H9 (cell line): Measurements from ENCODE around the gene NUP214. TPM values are rescaled to one million over a fixed set of nuclear protein-coding genes. Genes with fewer than 3 reads are reported as not detected.

Experiments used
- DNase-seq: peaks from one replicate; pipeline ENCODE4 v3.0.0-alpha.2; 2017
- H2AFZ ChIP-seq: one replicate; pipeline ENCODE4 v1.6.1; 2013; ENCODE audit warnings: mild to moderate bottlenecking, low read length, control low read depth, moderate library complexity
- H2AK5ac ChIP-seq: 2 replicates; pipeline ENCODE4 v1.6.1; 2013; ENCODE audit warnings: low read length, control low read depth, mixed read lengths; ENCODE audit not compliant: insufficient read length
- H2BK120ac ChIP-seq: one replicate; pipeline ENCODE4 v1.6.1; 2013; ENCODE audit warnings: low read depth, mild to moderate bottlenecking, low read length, control low read depth, inconsistent platforms; ENCODE audit not compliant: poor library complexity, severe bottlenecking
- H2BK12ac ChIP-seq: 2 replicates; pipeline ENCODE4 v1.6.1; 2013; ENCODE audit warnings: low read length, control low read depth, mixed read lengths, low read depth; ENCODE audit not compliant: insufficient read length
- H2BK15ac ChIP-seq: 2 replicates; pipeline ENCODE4 v1.6.1; 2013; ENCODE audit warnings: low read depth, low read length, control low read depth
- H2BK20ac ChIP-seq: one replicate; pipeline ENCODE4 v1.6.1; 2013; ENCODE audit warnings: low read depth, mild to moderate bottlenecking, low read length, control low read depth, inconsistent platforms; ENCODE audit not compliant: poor library complexity, severe bottlenecking
- H2BK5ac ChIP-seq: 2 replicates; pipeline ENCODE4 v1.6.1; 2013; ENCODE audit warnings: low read length, control low read depth, mixed read lengths; ENCODE audit not compliant: insufficient read length
- H3K14ac ChIP-seq: 2 replicates; pipeline ENCODE4 v1.6.1; 2013; ENCODE audit warnings: low read length, control low read depth; ENCODE audit not compliant: insufficient read depth
- H3K18ac ChIP-seq: 2 replicates; pipeline ENCODE4 v1.6.1; 2013; ENCODE audit warnings: low read depth, mild to moderate bottlenecking, mixed read lengths, low read length, control low read depth; ENCODE audit not compliant: insufficient read length
- H3K23ac ChIP-seq: 2 replicates; pipeline ENCODE4 v1.6.1; 2013; ENCODE audit warnings: low read length, control low read depth, mixed read lengths, low read depth; ENCODE audit not compliant: insufficient read length
- H3K23me2 ChIP-seq: 2 replicates; pipeline ENCODE4 v1.6.1; 2013; ENCODE audit warnings: low read depth, mild to moderate bottlenecking, mixed read lengths, low read length, control low read depth; ENCODE audit not compliant: insufficient read length, poor library complexity, severe bottlenecking
- H3K27ac ChIP-seq: 2 replicates; pipeline ENCODE4 v1.5.1; 2013; ENCODE audit warnings: low read length, control low read depth, mixed read lengths, low read depth; ENCODE audit not compliant: insufficient read length
- H3K27me3 ChIP-seq: 2 replicates; pipeline ENCODE4 v1.6.1; 2013; ENCODE audit warnings: low read length, control low read depth, inconsistent platforms; ENCODE audit not compliant: insufficient read depth
- H3K4ac ChIP-seq: 2 replicates; pipeline ENCODE4 v1.6.1; 2013; ENCODE audit warnings: low read depth, mild to moderate bottlenecking, control low read depth, inconsistent platforms, low read length, moderate library complexity
- H3K4me1 ChIP-seq: 2 replicates; pipeline ENCODE4 v1.6.1; 2013; ENCODE audit warnings: low read length, control low read depth, inconsistent platforms; ENCODE audit not compliant: insufficient read depth
- H3K4me2 ChIP-seq: 2 replicates; pipeline ENCODE4 v1.6.1; 2013; ENCODE audit warnings: low read length, control low read depth, mixed read lengths; ENCODE audit not compliant: insufficient read length, insufficient read depth
- H3K56ac ChIP-seq: 2 replicates; pipeline ENCODE4 v1.6.1; 2013; ENCODE audit warnings: low read depth, mild to moderate bottlenecking, mixed read lengths, low read length, control low read depth; ENCODE audit not compliant: insufficient read length
- H3K79me1 ChIP-seq: 2 replicates; pipeline ENCODE4 v1.6.1; 2013; ENCODE audit warnings: low read depth, mild to moderate bottlenecking, moderate library complexity, low read length, control low read depth, inconsistent platforms; ENCODE audit not compliant: insufficient read depth, poor library complexity, severe bottlenecking
- H3K79me2 ChIP-seq: 2 replicates; pipeline ENCODE4 v1.6.1; 2013; ENCODE audit warnings: low read length, control low read depth, inconsistent platforms; ENCODE audit not compliant: insufficient read depth
- H3K9ac ChIP-seq: 2 replicates; pipeline ENCODE4 v1.6.1; 2013; ENCODE audit warnings: low read length, control low read depth, mixed read lengths; ENCODE audit not compliant: insufficient read length; ENCODE audit errors: extremely low read depth
- H3K9me3 ChIP-seq: one replicate; pipeline ENCODE4 v1.6.1; 2013; ENCODE audit warnings: low read depth, low read length, inconsistent platforms; ENCODE audit not compliant: control insufficient read depth
- H3T11ph ChIP-seq: one replicate; pipeline ENCODE4 v1.6.1; 2013; ENCODE audit warnings: mild to moderate bottlenecking, low read length, control low read depth, inconsistent platforms
- H4K20me1 ChIP-seq: one replicate; pipeline ENCODE4 v1.6.1; 2013; ENCODE audit not compliant: control insufficient read depth, insufficient read length, insufficient read depth
- H4K5ac ChIP-seq: 2 replicates; pipeline ENCODE4 v1.6.1; 2013; ENCODE audit warnings: low read depth, mild to moderate bottlenecking, mixed read lengths, low read length, control low read depth; ENCODE audit not compliant: insufficient read length
- H4K8ac ChIP-seq: replicated peaks from 2 replicates; pipeline ENCODE4 v1.6.1; 2013; ENCODE audit warnings: low read length, control low read depth, mixed read lengths, low read depth; ENCODE audit not compliant: insufficient read length
- H4K91ac ChIP-seq: 2 replicates; pipeline ENCODE4 v1.6.1; 2013; ENCODE audit warnings: low read depth, mild to moderate bottlenecking, moderate library complexity, mixed read lengths, low read length, control low read depth; ENCODE audit not compliant: insufficient read length
- H3K27ac Mint-ChIP-seq, 3 experiments: 2 replicates in 2 of 3; 3 replicates in 1 of 3; pipeline ENCODE4 v1.8.0; 2020 to 2021; ENCODE audit warnings: mixed read lengths in 3 of 3, mild to moderate bottlenecking in 1 of 3, moderate library complexity in 1 of 3
- H3K27me3 Mint-ChIP-seq: 2 replicates; pipeline ENCODE4 v1.8.0; 2021; ENCODE audit warnings: low read depth, mild to moderate bottlenecking, moderate library complexity, mixed read lengths
- H3K36me3 Mint-ChIP-seq, 3 experiments: 2 replicates in 2 of 3; 3 replicates in 1 of 3; pipeline ENCODE4 v1.8.0; 2020 to 2021; ENCODE audit warnings: low read depth in 3 of 3, mixed read lengths in 3 of 3; ENCODE audit not compliant: insufficient read depth in 1 of 3
- H3K4me1 Mint-ChIP-seq, 2 experiments: 2 replicates each; pipeline ENCODE4 v1.8.0; 2020; ENCODE audit warnings: mixed read lengths in 2 of 2
- H3K4me3 Mint-ChIP-seq, 2 experiments: 2 replicates in 1 of 2; 3 replicates in 1 of 2; pipeline ENCODE4 v1.8.0; 2020 to 2021; ENCODE audit warnings: mild to moderate bottlenecking in 2 of 2, mixed read lengths in 2 of 2, moderate library complexity in 1 of 2
- H3K9me3 Mint-ChIP-seq, 2 experiments: 2 replicates in 1 of 2; 3 replicates in 1 of 2; pipeline ENCODE4 v1.8.0; 2020; ENCODE audit warnings: mild to moderate bottlenecking in 2 of 2, mixed read lengths in 2 of 2, moderate library complexity in 1 of 2
- WGBS: extraction: QIAGEN DNeasy Blood & Tissue Kit; methylation state at CpG from one replicate; pipeline ENCODE4 v1.1.7; 2013; ENCODE audit warnings: missing lambda C conversion rate, low lambda C conversion rate, mixed read lengths; ENCODE audit not compliant: insufficient read length; ENCODE audit errors: extremely low coverage; 5-methylcytosine and 5-hydroxymethylcytosine counted together
- total RNA-seq: library from RNA; stranded (reverse); gene quantifications from 2 replicates; pipeline ENCODE4 v1.2.1, GENCODE V29; 2021
- TF ChIP-seq, protein P1 (sequence below): fragments of 200-600 bp; sonication (generic); conservative IDR thresholded peaks from 3 replicates; pipeline ENCODE4 v1.8.0; 2021; ENCODE audit warnings: antibody characterized with exemption, mild to moderate bottlenecking

Gene NUP214
- total RNA-seq, 1 experiment from 2014 or later: 53.8 TPM

DNA sequence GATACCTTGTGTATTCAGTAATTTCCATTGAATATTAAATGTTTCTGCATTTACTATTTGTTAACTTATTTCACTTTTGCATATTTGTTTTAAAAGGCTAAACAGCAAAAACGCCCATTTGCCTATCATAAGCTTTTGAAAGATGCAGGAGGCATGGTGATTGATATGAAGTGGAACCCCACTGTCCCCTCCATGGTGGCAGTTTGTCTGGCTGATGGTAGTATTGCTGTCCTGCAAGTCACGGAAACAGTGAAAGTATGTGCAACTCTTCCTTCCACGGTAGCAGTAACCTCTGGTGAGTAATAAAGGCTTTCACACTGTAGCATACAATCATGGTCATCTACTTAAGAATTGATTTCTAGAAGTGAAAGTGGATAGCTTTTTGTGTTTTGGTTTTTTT, 3.8 kb downstream of the NUP214 start:
- Histone ChIP-seq H3K4ac (no peak overlapping the region), H2AK5ac (no peak overlapping the region), H3K27ac (no peak overlapping the region), H3K4me2 (no peak overlapping the region), H4K8ac (no peak overlapping the region), H2BK15ac (no peak overlapping the region), H3K23ac (no peak overlapping the region), H3K9me3 (no peaks in the 10 kb centered on the region), H2BK12ac (no peak overlapping the region), H2BK20ac (no peak overlapping the region), H3K79me2 (peaks cover 6% of the 10 kb centered on the region; the same call in 1 of the 2 replicates), H2BK120ac (no peak overlapping the region), H3T11ph (no peak overlapping the region), H3K14ac (no peak overlapping the region), H4K91ac (no peak overlapping the region), H3K56ac (no peak overlapping the region), H4K20me1 (no peaks in the 10 kb centered on the region), H3K23me2 (peaks cover 10% of the 10 kb centered on the region), H4K5ac (no peak overlapping the region), H2BK5ac (no peak overlapping the region), H3K27me3 (no peaks in the 10 kb centered on the region), H3K4me1 (no peaks in the 10 kb centered on the region), H2AFZ (no peak overlapping the region), H3K9ac (no peak overlapping the region), H3K18ac (no peak overlapping the region), H3K79me1 (peaks cover 7% of the 10 kb centered on the region)
- H3K36me3 Mint-ChIP-seq: peaks cover 34 to 63% (median 59%) of the 10 kb centered on the region in 3 experiments
- no CpG with 5 or more reads among the region's 3 CpGs for WGBS
- no peak overlapping the region for H3K4me3 Mint-ChIP-seq
- no peak overlapping the region for H3K27ac Mint-ChIP-seq
- H3K4me1 Mint-ChIP-seq: peaks cover 10 to 13% of the 10 kb centered on the region in 2 experiments
- H3K9me3 Mint-ChIP-seq: no peaks in the 10 kb centered on the region; a peak in 1 of 5 replicates
- no peak for DNase-seq
- TF ChIP-seq, protein P1, sequence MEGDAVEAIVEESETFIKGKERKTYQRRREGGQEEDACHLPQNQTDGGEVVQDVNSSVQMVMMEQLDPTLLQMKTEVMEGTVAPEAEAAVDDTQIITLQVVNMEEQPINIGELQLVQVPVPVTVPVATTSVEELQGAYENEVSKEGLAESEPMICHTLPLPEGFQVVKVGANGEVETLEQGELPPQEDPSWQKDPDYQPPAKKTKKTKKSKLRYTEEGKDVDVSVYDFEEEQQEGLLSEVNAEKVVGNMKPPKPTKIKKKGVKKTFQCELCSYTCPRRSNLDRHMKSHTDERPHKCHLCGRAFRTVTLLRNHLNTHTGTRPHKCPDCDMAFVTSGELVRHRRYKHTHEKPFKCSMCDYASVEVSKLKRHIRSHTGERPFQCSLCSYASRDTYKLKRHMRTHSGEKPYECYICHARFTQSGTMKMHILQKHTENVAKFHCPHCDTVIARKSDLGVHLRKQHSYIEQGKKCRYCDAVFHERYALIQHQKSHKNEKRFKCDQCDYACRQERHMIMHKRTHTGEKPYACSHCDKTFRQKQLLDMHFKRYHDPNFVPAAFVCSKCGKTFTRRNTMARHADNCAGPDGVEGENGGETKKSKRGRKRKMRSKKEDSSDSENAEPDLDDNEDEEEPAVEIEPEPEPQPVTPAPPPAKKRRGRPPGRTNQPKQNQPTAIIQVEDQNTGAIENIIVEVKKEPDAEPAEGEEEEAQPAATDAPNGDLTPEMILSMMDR: no peak
- no peaks in the 10 kb centered on the region for H3K27me3 Mint-ChIP-seq
